HFF-Myc (cell line): ENCODE results near the gene MAGI1.

Experiments
- DNase-seq: peaks from one replicate; pipeline ENCODE4 v3.0.0-alpha.2; 2011; ENCODE audit warnings: low read depth; ENCODE audit errors: extremely low read depth
- H3K4me3 ChIP-seq: replicated peaks from 2 replicates; pipeline ENCODE4 v1.5.1; 2011; ENCODE audit warnings: low read depth, mild to moderate bottlenecking, control low read depth, low read length
- TF ChIP-seq, protein P1 (sequence below): IDR thresholded peaks from 2 replicates; pipeline ENCODE4 v1.5.1; 2012; ENCODE audit warnings: mild to moderate bottlenecking, low read depth, low read length, control low read depth; ENCODE audit errors: missing control alignments

Gene MAGI1

DNA sequence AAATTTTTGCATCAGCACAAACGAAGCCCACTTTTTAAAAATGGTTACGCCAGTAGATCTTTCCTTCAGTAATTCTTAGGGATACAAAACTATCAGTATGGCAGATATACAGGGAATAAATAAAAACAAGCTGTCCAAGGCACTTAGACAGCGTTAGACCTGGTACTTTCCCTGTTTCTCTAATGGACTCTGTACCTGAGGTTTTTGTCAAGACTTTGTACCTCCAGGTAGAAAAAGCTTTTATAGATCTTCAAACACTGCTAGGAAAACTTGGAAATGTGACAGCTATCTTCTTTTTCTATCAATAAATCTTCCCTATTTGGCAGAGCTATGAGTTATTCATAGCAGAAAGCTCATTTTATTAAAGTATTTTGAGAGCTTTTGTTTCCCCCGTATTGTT lies 477.8 kb downstream of the MAGI1 start:
- no peak for DNase-seq
- no peak overlapping the region for H3K4me3 ChIP-seq
- TF ChIP-seq, protein P1, sequence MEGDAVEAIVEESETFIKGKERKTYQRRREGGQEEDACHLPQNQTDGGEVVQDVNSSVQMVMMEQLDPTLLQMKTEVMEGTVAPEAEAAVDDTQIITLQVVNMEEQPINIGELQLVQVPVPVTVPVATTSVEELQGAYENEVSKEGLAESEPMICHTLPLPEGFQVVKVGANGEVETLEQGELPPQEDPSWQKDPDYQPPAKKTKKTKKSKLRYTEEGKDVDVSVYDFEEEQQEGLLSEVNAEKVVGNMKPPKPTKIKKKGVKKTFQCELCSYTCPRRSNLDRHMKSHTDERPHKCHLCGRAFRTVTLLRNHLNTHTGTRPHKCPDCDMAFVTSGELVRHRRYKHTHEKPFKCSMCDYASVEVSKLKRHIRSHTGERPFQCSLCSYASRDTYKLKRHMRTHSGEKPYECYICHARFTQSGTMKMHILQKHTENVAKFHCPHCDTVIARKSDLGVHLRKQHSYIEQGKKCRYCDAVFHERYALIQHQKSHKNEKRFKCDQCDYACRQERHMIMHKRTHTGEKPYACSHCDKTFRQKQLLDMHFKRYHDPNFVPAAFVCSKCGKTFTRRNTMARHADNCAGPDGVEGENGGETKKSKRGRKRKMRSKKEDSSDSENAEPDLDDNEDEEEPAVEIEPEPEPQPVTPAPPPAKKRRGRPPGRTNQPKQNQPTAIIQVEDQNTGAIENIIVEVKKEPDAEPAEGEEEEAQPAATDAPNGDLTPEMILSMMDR, result no peak

DNA sequence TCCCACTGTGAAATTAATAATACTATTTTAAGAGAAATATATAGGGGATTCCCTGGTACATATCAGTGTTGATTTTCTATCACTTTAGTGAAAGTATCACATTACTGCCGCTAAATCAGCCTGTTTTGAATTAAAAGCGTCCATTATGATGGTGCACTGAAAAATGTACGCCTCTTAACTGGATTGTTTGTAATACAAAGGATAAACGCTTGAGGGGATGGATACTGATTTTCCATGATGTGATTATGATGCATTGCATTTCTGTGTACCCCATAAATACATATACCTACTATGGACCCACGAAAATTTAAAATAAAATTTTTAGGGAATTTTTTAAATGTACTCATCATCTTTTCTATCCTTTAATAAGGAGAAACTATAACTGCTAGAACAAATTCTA lies 478.6 kb downstream of the MAGI1 start:
- DNase-seq, result peak; percentile 41
- TF ChIP-seq, protein P1, result no peak
- H3K4me3 ChIP-seq, result no peak overlapping the region

DNA sequence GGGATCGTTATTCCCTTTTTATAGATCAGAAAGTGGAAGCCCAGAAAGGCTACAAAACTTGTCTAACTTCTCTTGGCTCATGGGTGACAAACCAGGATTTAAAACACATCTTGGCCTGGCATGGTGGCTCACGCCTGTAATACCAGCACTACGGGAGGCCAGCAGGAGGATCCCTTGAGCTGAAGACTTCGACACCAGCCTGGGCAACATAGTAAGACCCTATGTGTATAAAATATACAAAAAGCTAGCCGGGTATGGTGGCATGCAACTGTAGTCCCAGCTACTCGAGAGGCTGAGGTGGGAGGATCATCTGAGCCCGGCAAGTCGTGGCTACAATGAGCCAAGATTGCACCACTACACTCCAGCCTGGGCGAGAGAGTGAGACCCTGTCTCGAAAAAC lies 479.1 kb downstream of the MAGI1 start:
- TF ChIP-seq, protein P1, result peak; percentile 32
- DNase-seq, result no peak
- H3K4me3 ChIP-seq, result no peak overlapping the region

DNA sequence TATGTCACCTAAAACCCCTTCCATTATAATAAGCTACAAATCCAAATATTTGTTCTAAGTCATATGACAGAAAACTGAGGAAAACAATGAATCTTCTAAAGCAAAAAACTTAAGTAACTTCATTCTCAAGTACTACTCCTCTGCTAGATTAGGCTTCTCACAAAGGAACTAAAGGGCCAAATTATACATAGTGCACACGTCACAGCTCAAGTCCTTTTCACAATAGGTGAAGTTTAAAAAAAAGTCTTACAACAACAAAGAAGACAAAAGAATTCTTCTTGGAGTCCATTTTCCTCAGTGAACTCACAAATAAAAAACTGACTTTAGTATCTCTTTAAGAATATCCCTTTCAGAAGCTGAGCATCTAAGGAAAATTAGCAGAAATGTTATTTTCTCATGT lies 479.9 kb downstream of the MAGI1 start:
- H3K4me3 ChIP-seq, result no peak overlapping the region
- TF ChIP-seq, protein P1, result no peak
- no peak for DNase-seq

DNA sequence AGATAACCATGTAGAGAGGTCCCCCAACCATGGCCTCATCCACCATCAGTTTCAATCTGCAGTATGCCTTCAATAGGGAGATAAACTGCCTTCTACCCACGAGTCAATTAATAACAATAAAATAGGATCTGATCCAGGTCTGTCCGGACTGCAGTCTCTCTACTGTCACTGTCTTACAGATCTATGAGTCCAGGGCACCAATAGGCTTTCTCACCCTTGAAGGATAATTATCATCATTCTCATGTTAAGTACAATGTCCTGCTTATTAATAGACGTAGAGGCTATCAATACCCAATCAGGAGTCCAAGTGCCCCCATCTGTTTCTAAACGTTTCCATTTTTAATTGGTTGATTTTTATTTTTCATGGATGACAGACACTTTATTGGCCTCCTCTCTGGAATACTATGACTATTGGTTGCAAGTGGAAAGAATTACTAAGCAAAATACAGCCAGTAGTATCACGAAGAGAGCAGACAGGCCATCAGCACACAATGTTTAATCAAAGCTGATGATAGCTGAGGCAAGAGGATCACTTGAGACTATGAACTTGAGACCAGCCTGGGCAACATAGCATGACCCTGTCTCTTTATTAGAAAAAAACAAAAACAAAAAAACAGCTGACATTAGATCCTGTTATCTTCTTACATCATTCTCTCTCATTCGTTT lies 480.7 kb downstream of the MAGI1 start:
- DNase-seq, result no peak
- no peak overlapping the region for H3K4me3 ChIP-seq
- TF ChIP-seq, protein P1, result no peak

DNA sequence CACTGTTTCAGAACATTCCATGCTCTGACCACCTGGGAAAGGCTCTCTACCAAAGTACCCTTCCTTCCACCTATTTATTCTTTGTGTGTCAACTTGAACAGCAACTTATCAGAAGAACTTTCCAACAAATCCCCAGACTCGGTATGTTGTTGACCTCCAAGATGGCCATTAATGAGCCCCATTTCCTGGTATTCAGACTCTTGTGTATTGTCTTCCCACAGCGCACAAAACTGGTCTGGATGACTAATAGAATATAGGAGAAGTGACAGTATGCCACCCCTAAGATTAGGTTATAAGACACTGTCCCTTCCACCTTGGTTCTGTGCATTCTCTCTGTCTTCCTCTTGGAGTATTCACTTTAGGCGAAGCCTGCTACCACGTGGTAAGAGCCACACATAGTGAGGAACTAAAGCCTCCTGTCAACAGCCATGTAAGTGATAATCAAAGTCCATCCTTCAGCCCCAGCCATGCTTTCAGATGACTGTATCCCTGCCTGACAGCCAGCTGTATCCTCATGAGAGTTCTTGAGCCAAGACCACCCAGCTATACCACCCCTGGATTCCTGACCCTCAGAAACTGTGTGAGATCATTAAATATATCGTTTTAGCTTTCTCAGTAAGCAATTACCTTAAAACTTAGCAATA lies 481.7 kb downstream of the MAGI1 start:
- DNase-seq, result no peak
- H3K4me3 ChIP-seq, result no peak overlapping the region
- TF ChIP-seq, protein P1, result no peak
